Neural cell (in vitro differentiated cells): ENCODE results near the gene ARHGAP10.

Source experiments
- CTCF ChIP-seq: fragments of 450-650 bp; IDR thresholded peaks from 2 replicates; pipeline ENCODE4 v1.5.1; 2014; ENCODE audit warnings: antibody characterized with exemption, mild to moderate bottlenecking, moderate library complexity; ENCODE audit not compliant: poor library complexity, severe bottlenecking
- EP300 ChIP-seq: fragments of 450-650 bp; conservative IDR thresholded peaks from 2 replicates; pipeline ENCODE4 v1.6.1; 2014; ENCODE audit warnings: antibody characterized with exemption, mild to moderate bottlenecking, moderate library complexity; ENCODE audit not compliant: poor library complexity, severe bottlenecking

GRCh38 chr4:147749811-147750321 lies 18.0 kb downstream of the ARHGAP10 start:
- TF ChIP-seq CTCF = no peak
- TF ChIP-seq EP300 = no peak
